ENCODE measurements around the gene HNRNPA0.

GRCh38 chr5:137737349-137738131 lies 16.6 kb downstream of the HNRNPA0 start:
- TF ChIP-seq GATA2 (IDR thresholded peaks at IDR 0.05; ENCODE audit: low read depth, low read length) (no peak), GATA3 (IDR thresholded peaks at IDR 0.05; ENCODE audit: low read depth, low read length) (no peak)

All from SH-SY5Y (cell line).